Endometrial microvascular endothelial cells (primary cell): ENCODE results near the gene CDH12. TPM values are rescaled to one million over a fixed set of nuclear protein-coding genes. Genes with fewer than 3 reads are reported as not detected.
"Not testable (repeated sequence)": the region's sequence is repeated elsewhere in the genome, so short reads cannot be mapped to it uniquely, and the experiment has no call there.

Experiments used
- in situ Hi-C: cut with HindIII; loops from 2 replicates; pipeline ENCODE4 v1.10.0; 2017; ENCODE audit warnings: low sequenced_read_pairs, low pct_unique_long_range_greater_than_20kb; ENCODE audit errors: inconsistent ontology term
- total RNA-seq: library from RNA; depleted of rRNA; stranded (reverse); fragments of >200 nt; gene quantifications from one replicate; pipeline ENCODE4 v1.2.3, GENCODE V29; 2015; ENCODE audit errors: inconsistent ontology term

The CDH12 gene
- total RNA-seq, 1 donor from 2014 or later: not detected

DNA sequence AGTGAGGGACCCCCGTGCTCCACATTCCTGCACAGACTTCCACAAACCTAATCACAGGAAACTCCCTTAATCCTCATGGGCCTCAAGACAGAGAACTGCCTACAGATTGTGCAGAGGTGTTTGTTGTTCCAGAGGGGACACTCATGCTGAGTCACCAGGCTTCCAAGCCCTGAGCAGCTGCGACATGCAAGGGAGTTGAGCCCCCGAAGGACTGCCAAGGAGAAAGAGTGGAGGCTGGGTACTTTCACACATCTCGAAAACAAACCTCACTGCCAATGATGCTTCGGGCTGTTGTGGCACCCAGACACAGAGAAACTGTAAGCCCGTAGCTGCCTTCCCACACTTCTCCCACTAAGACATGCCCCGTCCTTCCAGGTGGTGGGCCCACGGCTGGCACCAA, 480.8 kb downstream of the CDH12 start:
- in situ Hi-C loops: no loop called here

DNA sequence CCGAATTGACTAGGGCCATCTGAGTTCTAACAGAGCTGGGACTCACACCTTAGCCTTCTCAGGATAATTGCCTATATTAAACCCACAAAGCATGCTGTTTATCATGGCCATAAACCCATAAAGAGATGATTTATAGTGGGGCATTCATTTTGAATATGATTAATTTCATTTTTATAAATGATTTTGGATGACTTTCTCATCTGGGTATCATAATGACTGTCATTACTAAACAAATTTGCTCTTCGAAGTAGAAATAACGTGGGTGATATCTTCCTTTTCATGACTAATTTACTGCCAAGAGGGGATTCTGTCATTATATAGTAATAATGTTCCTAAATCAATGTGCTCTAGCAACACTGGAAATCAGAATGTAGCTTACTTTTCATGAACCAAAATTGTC, 498.2 kb downstream of the CDH12 start:
- in situ Hi-C loops: no loop called here

DNA sequence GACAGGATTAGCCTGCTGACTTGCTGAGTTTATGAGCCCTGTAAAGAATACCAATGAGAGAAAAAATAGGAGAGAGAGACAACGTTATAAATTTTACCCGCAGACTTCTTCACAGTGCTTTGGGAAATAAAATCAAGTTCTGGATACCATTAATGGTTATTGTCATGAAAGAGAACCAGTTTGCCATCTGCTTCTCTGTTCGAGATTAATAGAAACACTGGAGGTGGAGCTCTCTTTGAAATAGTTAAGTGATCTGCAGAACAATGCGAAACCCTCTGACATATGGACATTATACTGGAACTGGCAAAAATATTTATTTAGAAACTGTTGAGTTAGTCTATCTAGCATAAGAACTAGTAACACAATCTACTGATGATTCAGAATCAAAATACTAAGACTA, 500.7 kb downstream of the CDH12 start:
- in situ Hi-C loops: no loop called here

DNA sequence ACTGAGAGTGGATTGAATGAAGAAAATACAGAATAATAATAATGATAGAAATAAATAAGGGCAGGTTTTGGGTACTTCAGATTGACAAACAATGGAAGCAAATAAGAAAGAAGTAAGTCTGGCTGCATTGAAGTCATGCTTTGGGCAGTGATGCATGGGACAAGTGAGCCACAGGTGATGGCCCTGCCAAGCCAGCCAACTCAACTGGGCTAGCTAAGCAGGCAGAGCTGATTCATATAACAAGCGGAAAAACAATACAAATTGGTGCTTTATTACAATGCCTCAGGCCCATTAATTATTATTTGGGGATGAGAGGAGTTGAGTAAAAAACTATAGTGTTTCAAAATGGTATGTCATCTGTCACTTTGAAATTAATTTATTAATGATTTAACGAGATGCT, 502.0 kb downstream of the CDH12 start:
- in situ Hi-C loops: no loop called here

DNA sequence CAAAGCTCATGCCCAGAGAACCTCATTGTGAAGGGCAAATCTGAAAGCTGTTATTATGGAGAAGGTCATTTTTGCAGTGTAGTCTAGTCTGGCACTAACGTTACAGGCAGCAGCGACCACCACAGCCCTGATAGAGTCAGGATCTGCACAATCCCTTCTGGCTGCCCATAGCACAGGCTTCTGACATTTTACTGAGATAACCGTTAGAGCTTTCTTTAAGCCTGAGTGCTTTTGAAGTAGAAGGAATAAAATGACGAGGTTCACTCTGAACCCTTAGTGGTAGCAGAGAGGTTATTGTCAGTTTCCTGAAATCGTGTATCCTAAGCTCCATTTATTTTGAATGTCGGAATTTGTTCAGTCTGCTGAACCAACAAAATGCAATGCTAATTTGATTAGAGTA, 505.1 kb downstream of the CDH12 start:
- in situ Hi-C loops: no loop called here

DNA sequence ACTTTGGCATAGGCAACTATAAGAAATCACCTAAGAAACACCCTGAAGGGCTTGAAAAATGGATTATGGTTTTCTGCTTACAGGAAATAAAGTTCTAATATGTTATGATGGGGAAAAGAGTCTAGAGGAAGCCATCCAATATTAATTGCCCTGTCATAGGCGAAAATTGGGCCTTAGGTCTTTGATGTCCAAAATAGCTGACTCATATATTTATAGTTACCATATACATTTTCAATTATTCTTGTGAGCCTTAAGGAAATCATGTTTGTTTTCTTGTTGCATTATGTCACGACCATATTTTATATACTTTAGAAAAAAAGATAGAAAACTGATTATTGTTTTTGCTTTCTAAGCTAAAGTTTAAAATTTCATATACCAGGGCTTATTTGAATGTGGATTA, 509.1 kb downstream of the CDH12 start:
- in situ Hi-C loops: no loop called here

DNA sequence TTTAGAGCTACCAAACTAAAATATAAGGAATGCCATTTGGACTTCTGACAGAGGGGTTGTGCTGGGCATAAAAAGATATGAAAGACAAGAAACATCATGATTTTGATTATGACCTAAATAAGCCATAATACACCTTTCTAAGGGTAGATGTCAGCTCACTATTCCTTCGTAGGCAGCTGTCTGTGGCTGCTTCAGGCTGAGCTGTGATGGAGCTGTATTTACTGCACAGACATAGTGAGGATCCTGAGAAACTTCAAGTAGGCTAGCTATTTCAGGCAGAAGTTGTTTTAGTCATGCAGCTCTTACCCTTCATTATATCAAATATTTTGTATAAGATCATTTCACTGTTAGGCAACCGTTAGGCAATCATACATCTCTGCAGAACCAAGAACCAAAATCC, 511.7 kb downstream of the CDH12 start:
- in situ Hi-C loops: no loop called here

DNA sequence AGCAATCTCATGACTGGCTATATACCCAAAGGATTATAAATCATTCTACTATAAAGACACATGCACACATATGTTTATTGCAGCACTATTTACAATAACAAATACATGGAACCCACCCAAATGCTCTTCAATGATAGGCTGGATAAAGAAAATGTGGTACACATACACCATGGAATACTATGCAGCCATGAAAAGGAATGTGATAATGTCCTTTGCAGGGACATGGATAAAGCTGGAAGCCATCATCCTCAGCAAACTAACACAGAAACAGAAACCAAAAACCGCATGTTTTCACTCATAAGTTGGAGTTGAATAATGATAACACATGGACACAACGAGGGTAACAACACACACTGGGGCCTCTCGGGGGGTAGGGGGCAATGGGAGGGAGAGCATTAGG, 520.2 kb downstream of the CDH12 start:
- in situ Hi-C loops: not testable (repeated sequence)

DNA sequence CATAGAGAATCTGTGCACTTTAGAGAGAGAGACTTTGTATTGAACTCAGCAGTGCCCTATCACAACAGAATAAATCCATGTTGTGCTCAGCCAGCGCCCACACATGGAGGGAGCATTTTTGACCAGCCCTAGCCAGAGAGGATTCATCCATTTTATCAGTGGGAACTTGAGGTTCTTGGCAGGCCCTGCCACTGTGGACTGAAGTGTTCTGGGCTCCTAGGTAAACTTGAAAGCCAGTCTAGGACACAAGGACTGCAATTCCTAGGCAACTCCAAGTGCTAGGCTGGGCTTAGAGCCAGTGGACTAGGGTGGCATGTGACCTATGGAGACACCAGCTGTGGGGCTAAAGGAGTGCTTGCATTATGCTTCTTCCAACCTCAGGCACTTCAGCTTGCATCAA, 523.5 kb downstream of the CDH12 start:
- in situ Hi-C loops: no loop called here

DNA sequence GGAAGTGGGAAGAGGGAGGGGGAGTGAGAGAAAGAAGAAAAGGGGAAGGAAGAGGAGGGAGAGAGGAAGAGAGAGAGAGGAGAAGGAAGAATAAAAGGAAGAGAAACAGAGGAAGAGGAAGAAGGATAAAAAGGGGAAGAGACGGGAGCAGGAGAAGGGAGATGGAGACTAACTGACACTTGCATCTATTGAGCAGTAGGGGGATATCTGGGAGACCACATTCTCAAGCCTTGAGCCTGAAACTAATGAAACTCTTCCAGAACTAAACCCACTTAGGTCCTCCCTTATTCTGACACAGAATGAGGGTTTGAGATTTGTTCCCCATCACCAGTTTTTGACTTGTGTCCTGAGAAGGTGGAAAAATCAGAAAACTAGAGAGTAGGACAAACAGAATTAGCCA, 533.3 kb downstream of the CDH12 start:
- in situ Hi-C loops: no loop called here

DNA sequence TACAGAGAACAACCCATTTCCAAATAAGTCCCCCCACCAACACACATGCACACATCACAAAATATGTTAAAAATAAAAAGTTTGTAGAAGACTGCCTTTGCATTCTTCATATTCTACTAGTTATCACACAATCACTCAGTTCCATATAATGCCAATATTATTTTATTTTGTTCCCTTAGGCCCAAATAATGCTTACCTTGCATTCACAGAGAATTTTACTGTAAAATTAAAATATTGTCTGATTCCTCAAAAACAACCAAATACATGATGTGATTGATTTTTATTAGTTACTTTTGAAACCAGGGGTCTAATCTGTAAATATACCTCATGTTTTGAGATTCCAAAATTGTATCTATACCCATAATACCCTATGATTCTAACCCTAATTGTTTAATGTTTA, 536.9 kb downstream of the CDH12 start:
- in situ Hi-C loops: no loop called here

DNA sequence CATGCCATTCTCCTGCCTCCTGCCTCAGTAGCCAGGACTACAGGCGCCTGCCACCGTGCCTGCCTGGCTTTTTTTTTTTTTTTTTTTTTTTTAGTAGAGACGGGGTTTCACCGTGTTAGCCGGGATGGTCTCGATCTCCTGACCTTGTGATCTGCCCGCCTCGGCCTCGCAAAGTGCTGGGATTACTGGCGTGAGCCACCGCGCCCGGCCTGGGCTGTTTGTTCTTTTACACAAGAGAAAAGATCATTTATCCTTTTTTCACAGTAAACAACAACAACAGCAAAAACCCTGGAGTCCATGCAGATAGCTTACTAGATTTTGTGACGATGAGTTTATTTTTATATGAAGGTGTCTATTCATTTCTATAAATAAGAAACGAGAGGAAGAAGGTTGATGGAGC, 538.1 kb downstream of the CDH12 start:
- in situ Hi-C loops: not testable (repeated sequence)

DNA sequence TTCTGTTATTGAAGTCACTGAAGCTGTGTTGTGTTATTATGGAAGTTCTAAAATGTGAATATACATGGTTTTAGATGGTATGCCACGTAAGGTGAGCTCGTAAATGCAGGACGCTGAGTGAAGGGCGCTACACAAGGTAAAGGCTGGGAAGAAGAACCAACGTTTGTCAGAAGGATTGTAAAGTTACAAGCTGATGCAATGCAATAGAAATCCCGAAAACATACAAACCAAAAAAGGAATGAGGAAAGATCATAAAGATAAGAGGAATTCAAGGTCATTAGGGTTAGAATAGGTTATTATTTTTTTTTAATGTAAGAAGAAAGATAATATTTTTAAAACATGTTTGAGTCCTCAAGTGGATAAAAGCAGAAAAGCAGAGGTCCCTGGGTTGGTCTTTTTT, 538.6 kb downstream of the CDH12 start:
- in situ Hi-C loops: no loop called here

DNA sequence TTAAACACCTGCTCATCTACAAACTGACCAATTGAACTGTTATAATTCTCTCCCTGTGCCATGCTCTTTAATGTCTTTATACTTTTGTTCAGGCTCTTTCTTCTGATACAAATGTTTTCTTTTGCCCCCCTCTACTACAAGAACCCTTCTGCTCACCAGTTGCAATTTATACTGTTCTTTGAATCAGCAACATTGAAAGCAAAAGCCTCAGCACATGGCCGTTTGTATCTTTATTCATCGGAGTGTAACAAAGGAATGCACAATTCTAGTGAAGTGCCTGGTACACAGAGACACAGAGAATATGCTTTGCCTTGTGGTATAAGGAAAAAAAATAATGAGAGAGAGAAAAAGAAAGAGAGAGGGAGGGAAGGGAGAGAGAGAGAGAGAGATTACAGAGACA, 547.1 kb downstream of the CDH12 start:
- in situ Hi-C loops: no loop called here

DNA sequence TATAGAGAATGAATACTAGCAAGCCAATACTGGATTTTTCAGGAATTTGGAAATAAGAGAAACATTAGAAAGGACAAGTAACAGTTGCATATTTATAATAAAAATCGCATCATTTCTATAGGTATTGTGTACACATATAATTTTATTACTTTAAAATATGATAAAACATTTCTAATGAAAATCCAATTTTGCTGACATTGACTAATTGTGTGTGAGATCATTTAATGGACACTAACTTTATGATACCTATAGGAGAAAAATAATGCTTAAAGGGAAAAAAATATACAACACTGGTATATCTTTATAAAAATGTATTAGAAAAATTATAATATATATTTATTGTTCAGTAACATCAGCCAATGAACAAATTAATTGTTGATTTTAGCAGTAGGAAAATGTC, 557.3 kb downstream of the CDH12 start:
- in situ Hi-C loops: no loop called here

DNA sequence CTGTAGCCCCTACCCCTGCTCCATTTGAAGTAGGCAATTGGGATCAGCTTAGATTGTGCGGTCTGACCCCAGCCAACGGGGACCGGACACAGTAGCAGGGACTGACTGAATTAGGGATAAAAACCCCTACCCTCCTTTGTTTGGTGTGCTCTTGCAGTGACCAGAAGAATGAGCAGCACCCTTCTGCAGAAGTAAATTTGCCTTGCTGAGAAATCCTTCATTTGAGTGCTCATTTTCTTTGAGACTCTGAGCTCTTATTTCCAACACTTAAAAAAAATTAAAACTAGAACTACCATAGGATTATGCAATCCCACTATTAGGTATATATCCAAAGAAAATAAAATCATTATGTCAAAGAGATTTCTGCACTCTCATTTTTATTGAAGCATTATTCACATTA, 560.0 kb downstream of the CDH12 start:
- in situ Hi-C loops: no loop called here

DNA sequence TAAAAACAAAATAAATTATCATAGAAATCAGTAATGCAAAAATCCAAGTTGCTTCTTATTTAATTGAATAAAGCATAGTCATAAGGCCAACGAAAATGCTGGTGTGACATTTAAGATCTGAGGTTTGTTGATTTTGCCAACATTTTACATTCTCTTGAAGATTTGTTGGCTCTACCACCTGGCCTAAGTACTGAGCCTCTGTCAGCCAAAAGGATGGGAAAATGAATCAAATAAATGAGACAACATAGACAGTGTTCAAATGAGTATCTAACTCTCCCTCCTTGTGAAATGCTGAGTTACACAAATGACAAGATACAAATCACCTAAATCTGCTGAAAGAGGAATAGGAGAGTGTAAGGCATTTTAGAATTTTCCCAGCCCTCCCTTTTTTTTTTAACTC, 575.0 kb downstream of the CDH12 start:
- in situ Hi-C loops: no loop called here

DNA sequence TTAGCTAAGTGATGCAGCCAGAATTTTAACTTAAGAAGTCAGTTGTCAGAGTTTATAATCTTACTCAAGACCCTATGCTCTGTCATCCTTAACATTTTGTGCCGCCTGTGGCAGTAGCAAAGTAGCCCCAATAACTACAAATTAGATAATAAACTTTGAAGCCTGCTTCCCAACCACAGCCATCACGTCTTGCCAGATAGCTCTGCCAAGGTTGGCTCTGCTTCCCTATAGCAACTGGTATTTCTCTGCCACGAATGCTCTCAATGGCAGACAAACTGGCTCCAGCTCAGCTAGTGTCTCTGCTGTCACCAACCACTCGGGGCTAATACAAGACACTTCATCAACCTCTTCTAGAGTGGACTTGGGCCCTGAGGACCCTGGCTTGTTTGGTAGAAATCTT, 576.1 kb downstream of the CDH12 start:
- in situ Hi-C loops: no loop called here

DNA sequence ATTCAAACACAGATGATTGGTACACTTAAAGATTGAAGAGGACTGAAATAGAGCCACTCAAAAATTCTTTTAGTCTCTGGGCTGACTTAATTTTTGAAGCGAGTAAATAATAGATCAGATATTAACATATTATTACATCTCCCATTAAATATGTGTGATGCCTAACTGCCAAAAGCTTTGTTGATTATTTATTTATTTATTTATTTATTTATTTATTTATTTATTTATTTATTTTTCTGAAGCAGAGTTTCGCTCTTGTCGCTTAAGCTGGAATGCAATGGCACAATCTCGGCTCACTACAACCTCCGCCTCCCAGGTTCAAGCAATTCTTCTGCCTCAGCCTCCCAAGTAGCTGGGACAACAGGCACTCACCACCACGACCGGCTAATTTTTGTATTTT, 587.3 kb downstream of the CDH12 start:
- in situ Hi-C loops: not testable (repeated sequence)

DNA sequence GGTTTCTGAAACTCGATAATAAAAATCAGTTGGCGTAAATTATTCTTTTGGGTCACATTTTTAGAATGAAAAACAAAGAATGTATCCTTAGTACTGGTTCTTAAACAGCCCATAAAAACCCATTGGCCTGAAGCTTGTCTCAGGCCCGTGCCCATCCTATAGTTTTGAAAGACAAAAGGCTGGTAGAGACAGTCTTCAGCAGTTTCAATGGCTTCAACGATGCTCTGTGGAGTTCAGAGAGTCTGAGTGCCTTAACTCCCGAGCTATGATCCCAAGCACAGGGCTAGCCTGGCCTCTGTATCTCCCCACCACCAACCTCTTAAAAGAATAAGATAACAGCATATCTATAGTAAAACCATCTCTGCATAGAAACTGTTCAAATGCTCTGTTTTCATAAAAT, 595.0 kb downstream of the CDH12 start:
- in situ Hi-C loops: no loop called here

DNA sequence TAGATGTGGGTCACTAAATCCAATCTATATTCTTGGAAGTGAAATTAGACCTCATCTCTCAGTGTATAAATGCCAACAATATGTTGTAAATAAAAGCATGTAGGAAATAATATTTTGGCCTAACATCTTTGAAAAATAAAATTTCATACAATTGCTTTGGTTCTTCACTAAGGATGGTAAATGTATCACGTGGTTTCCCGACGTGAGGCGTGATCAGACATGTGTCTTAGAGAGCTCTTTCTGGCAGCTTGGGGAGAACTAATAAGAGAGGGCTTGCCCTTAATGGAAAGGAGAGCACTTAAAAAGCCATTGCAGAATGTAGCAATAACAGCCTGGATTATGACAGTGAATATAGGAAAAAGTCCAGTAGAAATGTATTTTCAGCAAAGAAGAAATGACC, 602.6 kb downstream of the CDH12 start:
- in situ Hi-C loops: no loop called here

DNA sequence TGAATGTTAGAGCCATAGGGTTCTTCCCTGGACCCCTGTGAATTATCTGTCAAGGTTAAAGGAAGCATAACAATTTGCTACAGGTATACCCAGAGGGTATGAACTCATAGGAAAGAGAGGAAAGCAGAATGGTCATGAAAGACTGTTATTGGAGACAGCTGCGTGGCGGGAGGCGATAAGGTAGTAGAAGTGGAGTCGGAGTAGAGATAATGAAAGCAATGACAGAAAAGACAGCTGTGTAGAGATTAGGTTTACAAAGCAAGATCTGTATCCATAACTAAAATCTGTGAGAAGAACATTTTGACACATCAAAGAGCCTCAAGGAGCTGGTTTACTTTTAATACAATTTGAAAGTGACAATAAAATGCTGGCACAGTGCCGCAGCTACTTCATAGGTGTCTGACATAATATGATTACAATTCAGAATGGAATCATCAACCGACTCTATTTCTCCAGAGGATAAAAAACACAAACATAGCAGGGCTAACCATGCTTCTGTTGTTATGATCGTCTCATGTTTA, 603.9 kb downstream of the CDH12 start:
- in situ Hi-C loops: no loop called here
